Smooth muscle cell of the pulmonary artery (primary cell): Measurements from ENCODE around the gene COL4A2. TPM values are rescaled to one million over a fixed set of nuclear protein-coding genes. Genes with fewer than 3 reads are reported as not detected.

Experiments
- total RNA-seq: library from RNA; depleted of rRNA; stranded (reverse); fragments of >200 nt; gene quantifications from 2 replicates; pipeline ENCODE4 v1.2.3, GENCODE V29; 2014

Gene COL4A2
- total RNA-seq, result 1,112 and 1,718 TPM in 2 replicates

GRCh38 chr13:110306960-110307766, at the start of gene COL4A2, which contains the start of gene COL4A1:
Gene COL4A2, plus strand, starts transcription at chr13:110307284. Its CDS starts 620 bp downstream, at chr13:110307904.
Gene COL4A1, minus strand, starts transcription at chr13:110307157. Its CDS starts 130 bp downstream, at chr13:110307027.

GRCh38 chr13:110561344-110562035, 254.4 kb downstream of the COL4A2 start, which contains the start of gene RAB20:
Gene RAB20, minus strand, starts transcription at chr13:110561722. Its CDS starts 203 bp downstream, at chr13:110561519.

Other genes with a start within 250 kb of the COL4A2 start
- 1,079 and 2,000 TPM in 2 replicates for gene COL4A1, start 127 bp upstream of the COL4A2 start, total RNA-seq